Endometrium (tissue), 2 donors: ENCODE results near the gene RANBP17.

ENCODE experiments used
- FAIRE-seq: peaks from 2 replicates; lab custom pipeline; 2012; peaks lifted over from hg19 to GRCh38; lab: Jason Lieb, UNC
- donor health status: control.
- donor health status: control.

Gene RANBP17

DNA sequence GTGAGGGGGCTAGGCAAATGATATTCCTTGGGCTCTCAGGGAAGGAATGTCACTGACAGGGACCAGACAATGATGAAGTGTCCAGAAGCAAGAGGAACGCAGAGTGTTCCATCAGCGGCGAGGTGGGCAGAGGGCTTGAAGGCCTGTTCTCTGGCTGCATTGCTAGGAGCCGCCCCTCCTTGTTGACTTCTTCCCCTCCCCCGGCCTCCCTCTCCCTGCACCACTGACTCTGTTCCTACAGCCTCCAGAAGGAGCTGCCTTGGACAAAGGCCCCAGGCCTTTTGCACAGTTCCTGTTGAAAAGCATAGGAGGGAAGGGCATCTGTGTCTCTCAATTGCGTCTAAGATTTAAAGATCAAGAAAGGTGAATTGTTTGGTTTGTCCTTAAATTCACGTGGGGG, 459.6 kb downstream of the RANBP17 start:
- FAIRE-seq: no peak

DNA sequence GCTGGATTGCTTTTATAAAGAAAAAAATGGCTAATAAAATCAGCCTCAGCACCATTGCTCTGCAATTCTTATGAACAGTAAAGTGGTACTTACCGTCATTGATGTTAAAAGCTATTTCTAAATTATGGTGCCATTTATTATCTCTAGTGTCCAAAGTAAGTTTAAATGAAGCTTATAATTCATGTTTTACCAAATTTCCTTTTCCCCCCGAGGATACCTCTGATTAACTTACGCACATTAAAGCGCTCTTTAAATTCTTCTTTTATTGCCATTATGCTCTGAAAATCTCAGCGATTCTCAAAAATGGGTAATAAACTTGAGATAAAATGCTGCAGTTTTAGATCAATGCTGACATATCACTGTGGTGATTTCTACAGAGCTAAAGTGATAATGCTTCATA, 460.7 kb downstream of the RANBP17 start:
- no peak for FAIRE-seq

DNA sequence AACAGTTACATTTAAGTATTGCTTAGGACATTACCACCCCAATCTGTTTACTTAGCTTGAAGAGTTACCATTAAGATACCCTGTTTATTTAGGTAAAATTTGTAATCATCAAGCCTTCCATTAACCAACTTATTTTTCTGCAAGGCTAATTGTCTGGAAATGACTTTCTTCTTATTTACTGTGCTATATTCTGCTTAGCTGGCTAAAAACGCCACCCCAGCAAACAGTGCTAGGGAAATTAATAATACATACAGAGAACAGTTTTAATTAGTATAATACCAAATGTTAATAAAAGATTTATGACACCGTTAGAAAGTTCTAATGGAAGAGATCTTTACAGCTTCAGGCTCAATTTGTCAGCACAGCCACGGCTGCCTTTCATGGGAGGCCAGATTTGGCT, 461.2 kb downstream of the RANBP17 start:
- no peak for FAIRE-seq

GRCh38 chr5:171323806-171324632, 462.2 kb downstream of the RANBP17 start:
- FAIRE-seq: no peak

DNA sequence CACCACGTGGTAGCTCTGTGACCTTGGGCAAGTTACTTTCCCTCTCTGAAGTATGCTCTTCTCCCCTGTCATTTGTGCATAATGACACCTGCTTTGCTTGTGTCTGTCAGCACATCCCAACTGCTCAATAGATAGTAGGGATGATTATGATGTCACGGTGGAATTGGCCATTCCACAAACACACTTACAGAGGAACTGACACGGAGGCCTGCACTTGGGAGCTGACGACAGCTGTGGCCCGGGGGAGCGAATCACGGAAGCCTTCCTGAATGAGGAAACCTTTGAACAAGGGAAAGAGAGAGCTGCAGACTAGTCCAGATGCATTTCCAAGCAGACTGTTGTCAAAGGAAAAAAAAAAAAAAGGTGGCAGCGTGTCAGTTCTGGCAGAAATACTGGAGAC, 468.2 kb downstream of the RANBP17 start:
- no peak for FAIRE-seq

- no peak for FAIRE-seq
Measured at GRCh38 chr5:171335616-171336015, 473.8 kb downstream of the RANBP17 start.

DNA sequence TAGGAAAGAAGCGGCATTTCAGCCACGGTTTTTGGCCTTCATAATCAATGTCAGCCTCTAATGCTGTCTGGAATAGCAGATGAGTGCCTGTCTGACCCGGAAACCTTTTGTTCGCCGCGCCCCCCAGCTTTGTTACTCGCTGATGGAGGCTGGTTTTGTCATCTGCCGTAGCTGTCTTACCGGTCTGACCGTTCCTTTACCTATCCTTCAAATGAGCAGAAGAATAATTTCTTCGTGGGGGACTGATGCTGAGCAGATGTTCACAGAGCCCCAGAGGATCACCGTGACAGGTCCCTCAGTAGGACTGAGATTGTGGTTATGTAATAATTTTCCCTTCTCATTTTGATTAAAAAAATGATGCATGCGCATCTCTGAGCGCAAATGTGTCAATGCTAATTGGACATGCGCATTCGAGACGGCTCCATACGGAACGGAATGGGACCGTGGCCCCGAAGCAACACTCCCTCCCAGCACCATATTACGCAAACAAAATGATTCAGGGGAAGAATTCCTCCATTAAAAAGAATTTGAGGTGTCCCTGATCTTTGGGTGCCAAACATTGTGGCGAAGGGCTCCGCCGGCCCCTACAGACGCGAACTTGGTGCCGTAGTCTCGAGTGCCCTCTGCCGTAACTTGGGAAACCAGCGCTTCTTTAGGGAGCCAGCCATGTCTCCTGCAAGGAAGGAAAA, 474.8 kb downstream of the RANBP17 start:
- no peak for FAIRE-seq

- no peak for FAIRE-seq
Measured at GRCh38 chr5:171337210-171337569, 475.4 kb downstream of the RANBP17 start.

GRCh38 chr5:171340042-171340441, 478.2 kb downstream of the RANBP17 start:
- no peak for FAIRE-seq

GRCh38 chr5:171340491-171340890, 478.7 kb downstream of the RANBP17 start:
- no peak for FAIRE-seq

DNA sequence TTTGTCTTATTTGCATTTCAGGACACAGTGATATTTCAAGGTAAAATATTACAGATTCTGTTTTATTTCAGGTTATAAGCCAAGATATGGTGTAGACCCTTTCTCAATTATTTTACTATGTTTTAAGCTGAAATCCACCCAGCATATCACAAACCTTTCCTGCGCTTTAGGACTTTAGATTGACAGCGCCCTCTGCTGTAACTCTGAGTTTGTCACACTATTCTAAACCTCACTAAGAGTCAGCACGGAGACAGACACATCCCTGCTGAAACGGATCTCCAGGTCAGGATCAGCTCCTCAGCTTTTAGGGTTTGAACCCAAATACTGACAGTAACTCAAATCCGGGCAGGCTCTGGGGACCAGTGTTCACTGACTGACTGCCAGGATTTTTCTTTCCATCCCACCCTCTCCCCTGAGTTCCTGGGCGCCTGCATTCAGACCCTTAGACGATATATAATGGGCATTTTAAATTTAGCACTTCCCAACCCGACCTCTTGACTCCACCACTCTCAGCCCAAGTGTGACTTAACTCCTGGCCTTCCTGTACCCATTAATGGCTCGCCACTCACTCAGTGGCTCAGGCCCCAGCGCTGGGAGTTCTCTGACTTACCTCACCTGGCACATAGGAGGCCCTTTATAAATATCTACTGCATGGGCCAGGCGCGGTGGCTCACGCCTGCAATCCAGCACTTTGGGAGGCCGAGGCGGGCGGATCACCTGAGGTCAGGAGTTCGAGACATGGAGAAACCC, 480.7 kb downstream of the RANBP17 start:
- no peak for FAIRE-seq

DNA sequence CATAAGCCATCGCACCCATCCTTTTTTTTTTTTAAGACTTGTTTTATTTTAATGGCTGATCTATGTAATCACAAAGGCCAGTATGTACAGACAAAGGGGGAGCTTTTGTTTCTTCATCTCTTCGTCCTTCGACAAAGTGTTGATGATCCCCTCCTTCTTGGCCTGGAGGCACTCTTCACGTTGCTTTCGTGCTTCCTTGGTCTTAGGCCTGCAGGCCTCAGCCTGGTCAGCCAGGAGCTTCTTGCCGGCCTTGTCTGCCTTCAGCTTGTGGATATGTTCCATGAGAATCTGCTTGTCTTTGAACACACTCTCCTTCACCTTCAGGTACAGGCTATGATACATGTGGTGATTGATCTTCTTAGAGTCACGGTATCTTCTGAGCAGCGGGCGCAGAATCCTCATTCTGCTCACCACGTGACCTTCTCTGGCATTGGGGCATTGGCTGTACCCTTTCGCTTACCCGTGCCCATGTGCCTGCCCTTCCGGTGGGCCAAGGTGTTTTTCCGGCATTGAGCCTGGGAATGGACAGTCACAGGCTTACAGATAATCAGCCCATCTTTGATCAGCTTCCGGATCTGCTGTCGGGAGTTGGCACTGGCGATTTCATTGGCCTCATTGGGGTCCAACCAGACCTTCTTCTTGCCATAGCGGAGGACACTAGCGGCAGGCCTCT, 483.3 kb downstream of the RANBP17 start:
- no peak for FAIRE-seq
